Testis (tissue), 2 donors: ENCODE measurements around the gene TLN1.

Experiments
- POLR2A ChIP-seq: fragments of 450-650 bp; IDR thresholded peaks from one replicate; pipeline ENCODE4 v1.6.1; 2017; ENCODE audit warnings: antibody characterized with exemption, mild to moderate bottlenecking, moderate library complexity
- TF ChIP-seq, protein P1 (sequence below), 3 experiments: fragments of 450-650 bp in 2 of 3; fragments of 200-600 bp in 1 of 3; sonication (generic) in 1 of 3; IDR thresholded peaks; one replicate each; pipeline ENCODE4 v1.5.1; 2016 to 2019; ENCODE audit warnings: antibody characterized with exemption in 3 of 3, mild to moderate bottlenecking in 2 of 3, moderate library complexity in 1 of 3

GRCh38 chr9:35691757-35692301 is 40.2 kb downstream of the TLN1 start:
- TF ChIP-seq, protein P1, sequence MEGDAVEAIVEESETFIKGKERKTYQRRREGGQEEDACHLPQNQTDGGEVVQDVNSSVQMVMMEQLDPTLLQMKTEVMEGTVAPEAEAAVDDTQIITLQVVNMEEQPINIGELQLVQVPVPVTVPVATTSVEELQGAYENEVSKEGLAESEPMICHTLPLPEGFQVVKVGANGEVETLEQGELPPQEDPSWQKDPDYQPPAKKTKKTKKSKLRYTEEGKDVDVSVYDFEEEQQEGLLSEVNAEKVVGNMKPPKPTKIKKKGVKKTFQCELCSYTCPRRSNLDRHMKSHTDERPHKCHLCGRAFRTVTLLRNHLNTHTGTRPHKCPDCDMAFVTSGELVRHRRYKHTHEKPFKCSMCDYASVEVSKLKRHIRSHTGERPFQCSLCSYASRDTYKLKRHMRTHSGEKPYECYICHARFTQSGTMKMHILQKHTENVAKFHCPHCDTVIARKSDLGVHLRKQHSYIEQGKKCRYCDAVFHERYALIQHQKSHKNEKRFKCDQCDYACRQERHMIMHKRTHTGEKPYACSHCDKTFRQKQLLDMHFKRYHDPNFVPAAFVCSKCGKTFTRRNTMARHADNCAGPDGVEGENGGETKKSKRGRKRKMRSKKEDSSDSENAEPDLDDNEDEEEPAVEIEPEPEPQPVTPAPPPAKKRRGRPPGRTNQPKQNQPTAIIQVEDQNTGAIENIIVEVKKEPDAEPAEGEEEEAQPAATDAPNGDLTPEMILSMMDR (IDR thresholded peaks at IDR 0.05), result no peak
- no peak for TF ChIP-seq POLR2A
